GM12875 (cell line): ENCODE measurements around the gene CSNK1G2.

Source experiments
- H3K4me3 ChIP-seq: one replicate; pipeline ENCODE4 v1.5.1; 2011; ENCODE audit warnings: low read depth, low read length, control low read depth
- TF ChIP-seq, protein P1 (sequence below): IDR thresholded peaks from 2 replicates; pipeline ENCODE4 v1.5.1; 2011; ENCODE audit warnings: low read depth, mild to moderate bottlenecking, control low read depth, inconsistent platforms, low read length, moderate library complexity, borderline replicate concordance; ENCODE audit not compliant: insufficient read depth

Gene CSNK1G2

DNA sequence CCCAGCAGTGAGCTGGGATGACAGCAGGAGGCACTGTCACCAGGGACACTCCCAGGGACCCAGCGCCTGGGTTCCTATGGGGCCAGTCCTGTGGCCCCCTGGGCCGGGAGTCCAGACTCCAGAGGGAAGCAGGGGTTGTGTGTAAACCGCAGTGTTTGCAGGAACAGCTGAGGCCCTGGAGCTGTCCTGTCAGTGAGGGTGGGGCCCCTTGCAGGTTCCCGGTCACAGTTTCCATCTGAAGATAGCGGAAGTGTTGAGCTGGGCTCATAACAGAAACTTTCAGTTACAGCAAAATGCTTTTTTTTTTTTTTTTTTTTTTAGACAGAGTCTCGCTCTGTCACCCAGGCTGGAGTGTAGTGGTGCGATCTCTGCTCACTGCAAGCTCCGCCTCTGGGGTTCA, 17.7 kb upstream of the CSNK1G2 start:
- H3K4me3 ChIP-seq, result no peak overlapping the region
- TF ChIP-seq, protein P1, sequence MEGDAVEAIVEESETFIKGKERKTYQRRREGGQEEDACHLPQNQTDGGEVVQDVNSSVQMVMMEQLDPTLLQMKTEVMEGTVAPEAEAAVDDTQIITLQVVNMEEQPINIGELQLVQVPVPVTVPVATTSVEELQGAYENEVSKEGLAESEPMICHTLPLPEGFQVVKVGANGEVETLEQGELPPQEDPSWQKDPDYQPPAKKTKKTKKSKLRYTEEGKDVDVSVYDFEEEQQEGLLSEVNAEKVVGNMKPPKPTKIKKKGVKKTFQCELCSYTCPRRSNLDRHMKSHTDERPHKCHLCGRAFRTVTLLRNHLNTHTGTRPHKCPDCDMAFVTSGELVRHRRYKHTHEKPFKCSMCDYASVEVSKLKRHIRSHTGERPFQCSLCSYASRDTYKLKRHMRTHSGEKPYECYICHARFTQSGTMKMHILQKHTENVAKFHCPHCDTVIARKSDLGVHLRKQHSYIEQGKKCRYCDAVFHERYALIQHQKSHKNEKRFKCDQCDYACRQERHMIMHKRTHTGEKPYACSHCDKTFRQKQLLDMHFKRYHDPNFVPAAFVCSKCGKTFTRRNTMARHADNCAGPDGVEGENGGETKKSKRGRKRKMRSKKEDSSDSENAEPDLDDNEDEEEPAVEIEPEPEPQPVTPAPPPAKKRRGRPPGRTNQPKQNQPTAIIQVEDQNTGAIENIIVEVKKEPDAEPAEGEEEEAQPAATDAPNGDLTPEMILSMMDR, result 0 out of 2 replicates have a peak, but pooled peaks have one; percentile 10

DNA sequence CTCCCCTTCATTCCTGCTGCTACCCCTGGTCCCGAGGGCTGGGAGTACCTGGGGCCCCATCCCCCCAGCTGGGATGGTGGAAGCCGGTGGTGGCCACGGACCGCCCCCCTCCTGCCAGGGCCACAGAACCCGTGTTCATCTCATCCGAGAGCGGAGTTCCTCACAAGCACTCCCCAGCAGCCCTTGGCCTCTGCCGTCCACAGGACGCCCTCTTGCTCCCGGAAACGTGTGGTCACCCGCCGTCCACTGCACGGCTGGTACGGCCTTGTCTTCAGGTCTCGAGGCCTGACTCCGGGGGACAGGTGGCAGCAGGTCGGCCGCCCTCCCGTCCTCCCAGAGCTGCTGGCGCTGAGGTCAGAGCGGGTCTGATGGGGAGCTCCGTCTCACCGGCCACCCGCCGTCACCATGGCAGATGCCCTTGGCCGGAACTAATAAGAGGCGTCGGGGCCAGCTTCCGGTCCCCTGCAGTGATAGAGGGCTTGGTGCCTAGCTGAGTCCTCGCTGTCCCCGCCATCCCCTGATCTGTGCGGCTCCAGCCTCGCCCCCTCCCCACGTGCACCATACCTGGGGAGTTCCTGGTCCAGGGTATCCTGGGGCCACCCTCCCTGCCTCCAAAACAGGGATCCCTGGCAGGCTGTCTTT, 16.5 kb upstream of the CSNK1G2 start:
- TF ChIP-seq, protein P1, result no peak
- H3K4me3 ChIP-seq, result no peak overlapping the region

DNA sequence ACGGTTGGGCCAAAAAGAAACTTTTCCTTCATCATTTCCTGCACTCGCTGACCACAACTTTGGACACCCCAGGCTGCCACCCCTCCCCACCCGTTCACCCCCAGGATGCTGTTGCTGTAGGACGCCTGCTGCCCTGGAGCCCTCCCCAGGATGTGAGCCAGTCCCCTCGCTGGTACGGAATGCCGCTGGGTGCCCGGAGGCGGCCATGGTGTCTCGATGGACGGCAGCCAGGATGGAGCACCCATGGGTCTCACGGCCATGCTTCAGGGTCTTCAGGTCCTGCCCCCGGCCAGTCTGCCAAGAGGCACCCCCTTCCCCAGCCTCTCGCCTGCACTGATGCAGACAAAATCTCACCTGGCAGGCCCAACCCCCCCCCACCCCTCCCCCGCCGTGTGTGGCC, 15.4 kb upstream of the CSNK1G2 start:
- TF ChIP-seq, protein P1, result no peak
- no peak overlapping the region for H3K4me3 ChIP-seq

DNA sequence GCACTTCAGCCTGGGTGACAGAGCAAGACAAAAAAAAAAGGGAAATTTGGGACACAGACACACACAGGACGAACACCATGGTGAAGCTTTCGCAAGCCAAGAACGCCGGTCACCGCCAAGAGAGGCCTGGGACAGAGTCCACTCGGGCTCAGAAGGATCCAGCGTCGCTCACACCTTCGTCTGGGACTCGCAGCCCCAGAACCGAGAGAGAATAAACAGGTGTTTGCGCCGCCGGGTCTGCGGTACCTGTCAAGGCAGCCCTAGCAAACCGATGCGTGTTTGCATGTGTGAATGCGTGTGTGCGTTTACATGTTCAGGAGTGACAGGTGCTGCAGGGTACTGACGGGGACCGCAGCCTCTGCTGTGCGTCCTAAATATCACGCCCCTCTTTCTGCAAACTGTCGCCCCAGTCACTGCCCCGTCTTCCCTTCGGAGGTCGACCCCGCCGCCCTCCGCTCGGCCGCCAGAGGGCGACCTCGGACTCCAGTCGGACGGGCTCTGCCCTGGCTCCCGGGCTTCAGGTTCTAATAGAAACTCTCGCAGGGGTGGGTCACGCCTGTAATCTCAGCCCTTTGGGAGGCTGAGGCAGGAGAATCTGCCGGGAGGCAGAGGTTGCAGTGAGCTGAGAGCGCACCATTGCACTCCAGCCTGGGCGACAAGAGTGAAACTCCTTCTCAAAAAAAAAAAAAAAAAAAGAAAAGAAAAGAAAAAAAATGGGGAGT, 11.8 kb upstream of the CSNK1G2 start:
- H3K4me3 ChIP-seq, result peak overlapping the region; percentile 44
- TF ChIP-seq, protein P1, result peak; percentile 94

DNA sequence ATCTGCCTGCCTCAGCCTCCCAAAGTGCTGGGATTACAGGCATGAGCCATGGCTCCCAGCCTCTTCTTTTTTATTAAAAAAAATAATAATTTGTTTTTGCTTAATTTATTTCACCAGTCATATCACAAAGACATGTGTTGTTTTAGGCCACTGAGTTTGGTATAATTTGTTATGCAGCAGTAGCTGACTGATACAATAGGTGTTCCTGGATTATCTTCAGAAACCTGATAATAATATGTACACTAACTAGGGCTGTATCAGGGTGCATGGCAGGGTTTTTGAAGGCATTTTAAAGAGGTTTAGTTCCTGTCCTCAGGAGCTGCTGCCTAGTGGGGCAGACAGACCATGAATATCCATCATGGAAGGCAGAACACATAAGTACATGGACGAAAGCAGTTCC, 9.5 kb upstream of the CSNK1G2 start:
- H3K4me3 ChIP-seq, result no peak overlapping the region
- TF ChIP-seq, protein P1, result no peak

DNA sequence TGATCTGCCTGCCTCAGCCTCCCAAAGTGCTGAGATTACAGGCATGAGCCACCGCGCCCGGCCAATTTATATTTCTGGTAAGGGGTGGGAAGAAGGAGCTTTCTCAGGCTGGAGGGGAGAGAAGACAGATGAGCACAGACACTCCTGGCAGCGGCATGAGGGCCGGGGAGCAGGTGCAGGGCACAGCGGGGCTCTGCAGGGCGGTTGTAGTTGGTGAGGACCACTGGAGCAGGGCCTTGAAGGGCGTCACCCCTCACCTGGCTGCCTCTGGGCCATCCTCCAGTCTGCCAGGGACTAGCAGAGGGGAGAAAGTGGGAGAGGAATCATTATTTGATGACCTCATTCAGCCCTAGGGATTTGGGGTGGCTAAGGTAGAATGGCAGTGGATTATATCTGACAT, 8.6 kb upstream of the CSNK1G2 start:
- TF ChIP-seq, protein P1, result no peak

DNA sequence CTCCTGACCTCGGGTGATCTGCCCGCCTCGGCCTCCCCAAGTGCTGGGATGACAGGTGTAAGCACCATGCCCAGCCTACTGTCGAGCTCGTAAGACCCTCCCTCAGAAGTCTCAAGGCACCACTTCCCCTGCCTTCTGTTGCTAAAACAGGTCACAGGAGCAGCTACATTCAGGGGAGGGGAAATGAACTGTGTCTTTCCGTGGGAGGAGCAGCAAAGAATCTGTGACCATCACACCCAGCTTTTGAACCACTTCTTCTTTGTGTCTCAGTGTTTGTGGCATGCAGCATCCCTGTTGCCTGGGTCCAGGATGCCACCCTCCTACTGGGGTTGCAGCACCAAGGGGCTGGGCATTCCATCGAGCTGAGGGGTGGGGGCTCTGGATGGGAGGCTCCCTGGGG, 7.7 kb upstream of the CSNK1G2 start:
- TF ChIP-seq, protein P1, result no peak
- H3K4me3 ChIP-seq, result no peak overlapping the region

More for the DNA sequence above, 8.6 kb upstream of the CSNK1G2 start:
- no peak overlapping the region for H3K4me3 ChIP-seq
